Adrenal gland (tissue), 5 donors: Measurements from ENCODE around the gene BIRC7.

ENCODE experiments used
- POLR2A ChIP-seq, 2 donors: fragments of 450-650 bp; IDR thresholded peaks; one replicate each; pipeline ENCODE4 v1.6.1; 2017; ENCODE audit warnings: antibody characterized with exemption in 2 of 2, mild to moderate bottlenecking in 2 of 2, moderate library complexity in 1 of 2
- TF ChIP-seq, protein P1 (sequence below), 6 experiments: fragments of 450-650 bp in 4 of 6; fragments of 200-600 bp in 2 of 6; sonication (generic) in 1 of 6; IDR thresholded peaks; 1 replicate in 5 of 6; 2 replicates in 1 of 6; pipeline versions ENCODE4 v1.5.1 to v1.8.0; 2016 to 2021; ENCODE audit warnings: antibody characterized with exemption in 6 of 6, mild to moderate bottlenecking in 2 of 6, moderate library complexity in 1 of 6
- donor health status: DM: no; HTN: no; CAD: no.

DNA sequence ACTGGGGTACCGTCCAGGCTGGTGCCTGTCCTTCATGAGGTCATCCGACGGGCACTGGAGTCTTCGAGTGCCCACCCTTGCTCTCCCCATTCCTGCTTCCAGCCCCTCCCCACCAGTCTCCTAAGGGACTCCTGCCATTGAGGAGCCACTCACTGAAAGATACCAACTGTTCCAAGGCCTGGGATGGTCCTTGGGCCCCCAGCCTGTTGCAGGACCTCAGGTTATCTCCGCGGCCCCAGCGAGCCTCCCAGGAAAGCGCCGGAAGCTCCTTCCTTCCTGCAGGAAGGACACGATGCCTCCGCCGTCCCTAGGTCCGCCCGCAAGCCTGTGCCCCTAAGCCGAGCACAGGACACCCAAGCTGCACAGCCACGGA, 17.3 kb downstream of the BIRC7 start:
- TF ChIP-seq, protein P1, sequence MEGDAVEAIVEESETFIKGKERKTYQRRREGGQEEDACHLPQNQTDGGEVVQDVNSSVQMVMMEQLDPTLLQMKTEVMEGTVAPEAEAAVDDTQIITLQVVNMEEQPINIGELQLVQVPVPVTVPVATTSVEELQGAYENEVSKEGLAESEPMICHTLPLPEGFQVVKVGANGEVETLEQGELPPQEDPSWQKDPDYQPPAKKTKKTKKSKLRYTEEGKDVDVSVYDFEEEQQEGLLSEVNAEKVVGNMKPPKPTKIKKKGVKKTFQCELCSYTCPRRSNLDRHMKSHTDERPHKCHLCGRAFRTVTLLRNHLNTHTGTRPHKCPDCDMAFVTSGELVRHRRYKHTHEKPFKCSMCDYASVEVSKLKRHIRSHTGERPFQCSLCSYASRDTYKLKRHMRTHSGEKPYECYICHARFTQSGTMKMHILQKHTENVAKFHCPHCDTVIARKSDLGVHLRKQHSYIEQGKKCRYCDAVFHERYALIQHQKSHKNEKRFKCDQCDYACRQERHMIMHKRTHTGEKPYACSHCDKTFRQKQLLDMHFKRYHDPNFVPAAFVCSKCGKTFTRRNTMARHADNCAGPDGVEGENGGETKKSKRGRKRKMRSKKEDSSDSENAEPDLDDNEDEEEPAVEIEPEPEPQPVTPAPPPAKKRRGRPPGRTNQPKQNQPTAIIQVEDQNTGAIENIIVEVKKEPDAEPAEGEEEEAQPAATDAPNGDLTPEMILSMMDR (IDR thresholded peaks at IDR 0.05) = no peak
- no peak for TF ChIP-seq POLR2A (IDR thresholded peaks at IDR 0.05)
